Thymus (tissue), 14 donors: ENCODE data around the gene COL7A1. TPM values are rescaled to one million over a fixed set of nuclear protein-coding genes. Genes with fewer than 3 reads are reported as not detected.

ENCODE experiments used
- DNase-seq, 9 donors: peaks; one replicate each; pipeline ENCODE4 v3.0.0-alpha.2; 2013; ENCODE audit warnings: low spot score in 9 of 9, low read depth in 6 of 9, missing footprints in 1 of 9
- H3K27ac ChIP-seq, 2 donors: one replicate each; pipeline ENCODE4 v1.5.1; 2013; ENCODE audit warnings: control low read depth in 1 of 2, low read depth in 1 of 2, low read length in 1 of 2, mild to moderate bottlenecking in 1 of 2, moderate library complexity in 1 of 2
- H3K27me3 ChIP-seq, 2 donors: one replicate each; pipeline ENCODE4 v1.5.1; 2013; ENCODE audit warnings: low read length in 1 of 2; ENCODE audit not compliant: control insufficient read depth in 2 of 2, insufficient read depth in 1 of 2
- H3K36me3 ChIP-seq, 2 donors: one replicate each; pipeline ENCODE4 v1.5.1; 2013; ENCODE audit warnings: low read length in 1 of 2, mild to moderate bottlenecking in 1 of 2, moderate library complexity in 1 of 2; ENCODE audit not compliant: control insufficient read depth in 2 of 2, insufficient read depth in 2 of 2
- H3K4me1 ChIP-seq, 2 donors: one replicate each; pipeline ENCODE4 v1.5.1; 2013; ENCODE audit warnings: low read length in 2 of 2; ENCODE audit not compliant: control insufficient read depth in 2 of 2, insufficient read depth in 2 of 2
- H3K4me3 ChIP-seq, 2 donors: one replicate each; pipeline ENCODE4 v1.5.1; 2013; ENCODE audit warnings: low read length in 2 of 2, control low read depth in 1 of 2, mild to moderate bottlenecking in 1 of 2
- H3K9me3 ChIP-seq, 2 donors: one replicate each; pipeline ENCODE4 v1.5.1; 2013; ENCODE audit warnings: low read length in 1 of 2, mild to moderate bottlenecking in 1 of 2; ENCODE audit not compliant: control insufficient read depth in 2 of 2, insufficient read depth in 1 of 2
- WGBS: extraction: QIAGEN DNeasy Blood & Tissue Kit; methylation state at CpG from one replicate; pipeline ENCODE4 v1.1.7; 2013; 5-methylcytosine and 5-hydroxymethylcytosine counted together
- long read RNA-seq, 10 donors: transcript quantifications; one replicate each; lab custom pipeline, GENCODE V29; 2026
- polyA plus RNA-seq: library from polyadenylated mRNA; stranded (reverse); fragments of 200-250 nt; gene quantifications from one replicate; pipeline ENCODE4 v1.2.3, GENCODE V29; 2013
- total RNA-seq: library from RNA; stranded (reverse); fragments of 120-200 nt; gene quantifications from one replicate; pipeline ENCODE4 v1.2.4, GENCODE V29; 2013
- donor health status: healthy.

COL7A1 gene
- 4.4 TPM for total RNA-seq
- 273 TPM for polyA plus RNA-seq
- long read RNA-seq, donor 1, result 0 reads
- long read RNA-seq, donor 2, partial matches to known transcripts, result 0 of 1 reads
- long read RNA-seq, donor 2, other reads (novel, unspliced or antisense), result 0 of 1 reads
- long read RNA-seq, donor 3, result 0 reads
- long read RNA-seq, donor 4, result 0 reads
- long read RNA-seq, donor 5, result 0 reads
- long read RNA-seq, donor 6, partial matches to known transcripts, result 0 of 1 reads
- long read RNA-seq, donor 6, other reads (novel, unspliced or antisense), result 0 of 1 reads
- long read RNA-seq, donor 7, result 0 reads
- long read RNA-seq, donor 8, result 0 reads
- long read RNA-seq, donor 9, result 0 reads
- long read RNA-seq, donor 10, result 0 reads

DNA sequence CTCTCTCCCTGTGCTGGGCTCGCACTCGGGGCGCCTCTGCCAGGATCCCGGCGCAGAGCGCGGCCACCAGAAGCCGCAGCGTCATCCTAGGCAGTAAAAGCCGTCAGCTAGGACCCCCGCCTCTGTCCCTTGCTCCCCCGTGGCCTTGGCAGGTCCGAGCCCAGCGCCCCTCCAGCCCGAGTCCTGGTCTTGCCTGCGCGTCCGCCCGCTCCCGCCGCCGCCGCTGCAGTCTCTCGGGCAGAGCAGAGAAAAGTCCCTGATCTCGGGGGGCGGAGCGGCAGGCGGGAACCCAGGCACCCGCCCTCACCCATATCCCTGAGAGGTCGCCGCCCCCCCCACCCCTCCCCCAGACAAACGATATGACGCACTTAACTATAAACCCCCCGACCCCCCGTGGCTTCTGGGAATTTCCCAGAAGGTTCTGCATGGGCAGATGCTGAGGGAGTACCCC, at the start of gene COL7A1:
Gene COL7A1, minus strand, starts transcription at position 255 of the 451 bp plus-strand sequence. Its CDS starts 170 bp downstream, at position 85.
- Histone ChIP-seq H3K27ac (no peak within 1 kb of the TSS), H3K4me3 (no peak within 1 kb of the TSS), H3K9me3 (no peaks in the 10 kb centered on the region), H3K4me1 (peaks cover 0 to 16% of the 10 kb centered on the region in 2 donors), H3K36me3 (peaks cover 21 to 29% of the 10 kb centered on the region in 2 donors), H3K27me3 (peaks cover 18 to 57% of the 10 kb centered on the region in 2 donors)
- DNase-seq, result no peak
- 19% methylated on average over 35 of the region's 35 CpGs for WGBS

DNA sequence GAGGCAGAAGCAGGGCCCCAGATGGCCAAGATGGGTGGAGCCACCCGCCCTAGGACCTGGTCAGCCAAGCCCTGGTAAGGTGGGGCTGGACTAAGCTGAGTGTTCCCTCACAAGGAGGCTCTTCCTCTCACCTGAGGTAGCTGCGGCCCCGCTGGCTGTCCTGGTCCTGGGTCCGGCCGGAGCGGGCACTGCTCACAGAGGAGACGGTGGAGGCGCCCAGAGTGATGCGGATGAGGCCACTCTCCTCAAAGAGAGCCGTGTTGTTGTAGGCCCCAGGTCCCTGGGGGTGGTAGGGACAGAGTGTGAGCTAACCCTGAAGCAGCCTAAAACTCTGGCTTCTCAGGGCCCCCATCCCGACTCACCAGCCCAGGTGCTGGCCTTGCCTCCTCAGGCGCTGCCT, 47.5 kb upstream of the COL7A1 start:
- Histone ChIP-seq H3K4me1 (no peaks in the 10 kb centered on the region), H3K4me3 (no peak overlapping the region), H3K27me3 (no peaks in the 10 kb centered on the region), H3K27ac (no peak overlapping the region), H3K9me3 (no peaks in the 10 kb centered on the region), H3K36me3 (no peaks in the 10 kb centered on the region)
- WGBS, result 97% methylated on average over 12 of the region's 12 CpGs
- no peak for DNase-seq

- H3K9me3 ChIP-seq, result no peaks in the 10 kb centered on the region
- 100% methylated on average over 3 of the region's 3 CpGs for WGBS
- no peaks in the 10 kb centered on the region for H3K27me3 ChIP-seq
- peaks cover 0 to 4% of the 10 kb centered on the region in 2 donors for H3K4me1 ChIP-seq
- no peak for DNase-seq
- no peaks in the 10 kb centered on the region for H3K36me3 ChIP-seq
- no peak overlapping the region for H3K4me3 ChIP-seq
- no peak overlapping the region for H3K27ac ChIP-seq
Measured at GRCh38 chr3:48641396-48641795, 46.3 kb upstream of the COL7A1 start.

DNA sequence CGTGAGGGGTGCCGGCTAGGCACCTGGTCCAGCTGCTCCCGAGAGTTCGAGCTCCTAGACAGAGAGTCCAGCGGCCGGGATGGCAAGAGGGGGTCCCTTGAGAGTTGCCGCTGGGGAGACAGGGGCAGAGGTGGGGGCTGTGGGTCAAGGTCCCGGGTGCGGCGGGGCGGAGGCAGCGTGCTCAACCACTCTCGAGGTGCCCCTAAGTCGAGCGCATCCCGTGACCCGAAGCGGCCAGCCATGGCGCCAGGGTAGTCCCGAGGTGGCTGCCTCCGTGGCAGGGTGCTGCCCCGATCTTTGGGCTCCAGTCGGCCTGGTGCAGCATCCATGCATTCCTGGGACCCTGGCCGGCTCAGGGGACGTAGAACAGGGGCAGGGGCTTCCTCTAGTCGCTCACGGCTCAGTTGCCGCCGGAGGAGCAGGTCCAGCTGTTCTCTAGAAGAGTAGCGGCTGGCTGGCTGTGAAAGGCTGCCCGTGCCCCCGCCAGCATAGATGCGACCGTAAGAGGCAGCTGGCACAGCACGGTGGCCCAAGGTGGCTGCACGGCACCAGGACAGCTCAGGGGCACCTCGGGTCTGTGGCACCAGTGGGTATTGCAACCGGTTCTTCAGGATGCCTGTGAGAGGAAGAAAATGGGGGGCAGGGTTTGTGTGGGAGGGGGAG, 44.9 kb upstream of the COL7A1 start:
- no peak overlapping the region for H3K4me3 ChIP-seq
- peaks cover 0 to 12% of the 10 kb centered on the region in 2 donors for H3K4me1 ChIP-seq
- H3K36me3 ChIP-seq, result no peaks in the 10 kb centered on the region
- no peaks in the 10 kb centered on the region for H3K27me3 ChIP-seq
- 95% methylated on average over 38 of the region's 38 CpGs for WGBS
- H3K27ac ChIP-seq, result no peak overlapping the region
- H3K9me3 ChIP-seq, result peaks cover 0 to 4% of the 10 kb centered on the region in 2 donors
- DNase-seq, result no peak

GRCh38 chr3:48637305-48637704, 42.2 kb upstream of the COL7A1 start:
- H3K4me3 ChIP-seq, result no peak overlapping the region
- DNase-seq, result no peak
- H3K9me3 ChIP-seq, result peaks cover 0 to 4% of the 10 kb centered on the region in 2 donors
- H3K27me3 ChIP-seq, result no peaks in the 10 kb centered on the region
- H3K36me3 ChIP-seq, result peaks cover 0 to 5% of the 10 kb centered on the region in 2 donors
- peaks cover 0 to 20% of the 10 kb centered on the region in 2 donors for H3K4me1 ChIP-seq
- WGBS, result 89% methylated on average over 6 of the region's 6 CpGs
- H3K27ac ChIP-seq, result no peak overlapping the region

DNA sequence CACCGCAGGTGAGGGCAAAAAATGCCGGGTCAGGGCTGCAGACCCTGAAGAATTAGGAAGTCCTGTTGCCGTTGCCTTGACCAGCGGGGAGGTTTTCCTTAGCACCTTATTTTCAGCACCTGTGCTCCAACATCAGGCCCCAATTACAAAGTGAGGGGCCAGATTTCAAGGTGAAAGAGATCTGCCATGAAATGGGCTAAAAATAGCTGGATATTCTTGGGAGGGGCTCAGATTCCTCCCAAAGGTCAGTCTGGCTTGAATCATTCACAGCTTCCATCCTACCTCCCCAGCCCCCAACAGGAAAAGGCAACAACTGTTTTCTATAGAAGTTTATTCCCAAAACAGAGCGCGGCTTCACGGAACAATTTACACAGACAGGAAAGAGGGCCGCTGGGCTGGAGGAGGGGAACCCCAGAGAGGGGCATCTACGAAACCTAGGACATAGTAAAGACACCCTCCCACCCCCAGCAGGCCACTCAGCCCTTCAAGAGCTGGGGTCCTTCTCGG, 41.1 kb upstream of the COL7A1 start:
- Histone ChIP-seq H3K4me1 (peaks cover 0 to 20% of the 10 kb centered on the region in 2 donors), H3K36me3 (peaks cover 0 to 8% of the 10 kb centered on the region in 2 donors), H3K4me3 (peak overlapping the region; percentile 70 to 76), H3K9me3 (peaks cover 0 to 4% of the 10 kb centered on the region in 2 donors), H3K27me3 (no peaks in the 10 kb centered on the region), H3K27ac (no peak overlapping the region)
- WGBS, result 49% methylated on average over 10 of the region's 10 CpGs
- no peak for DNase-seq

- Histone ChIP-seq H3K4me3 (peak within 1 kb of the TSS; percentile 70 to 76), H3K9me3 (peaks cover 0 to 4% of the 10 kb centered on the region in 2 donors), H3K36me3 (peaks cover 0 to 10% of the 10 kb centered on the region in 2 donors), H3K27me3 (no peaks in the 10 kb centered on the region), H3K4me1 (peaks cover 0 to 20% of the 10 kb centered on the region in 2 donors), H3K27ac (peak within 1 kb of the TSS; percentile 18 to 59)
- under 1% methylated on average over 68 of the region's 68 CpGs for WGBS
- peak; percentile 74 to 96 (median 92) for DNase-seq
Measured at GRCh38 chr3:48635222-48636021, 40.3 kb upstream of the COL7A1 start, which contains the start of gene SLC26A6. Gene SLC26A6, minus strand, starts transcription at chr3:48635461. Its CDS starts 68 bp downstream, at chr3:48635393.

GRCh38 chr3:48634661-48635221, 39.6 kb upstream of the COL7A1 start:
- peak overlapping the region; percentile 70 to 76 for H3K4me3 ChIP-seq
- H3K36me3 ChIP-seq, result peaks cover 0 to 16% of the 10 kb centered on the region in 2 donors
- H3K4me1 ChIP-seq, result peaks cover 0 to 20% of the 10 kb centered on the region in 2 donors
- peak overlapping the region; percentile 18 to 36 for H3K27ac ChIP-seq
- 5% methylated on average over 30 of the region's 30 CpGs for WGBS
- peak in 4 of 9 donors; percentile 29 to 64 (median 42) for DNase-seq
- H3K9me3 ChIP-seq, result peaks cover 0 to 4% of the 10 kb centered on the region in 2 donors
- no peaks in the 10 kb centered on the region for H3K27me3 ChIP-seq
